Gastrocnemius medialis (tissue), 4 donors: Measurements from ENCODE around the gene NFIC.

Experiments used
- POLR2A ChIP-seq, 2 donors: fragments of 450-650 bp; IDR thresholded peaks; one replicate each; pipeline ENCODE4 v1.6.1; 2017; ENCODE audit warnings: antibody characterized with exemption in 2 of 2, mild to moderate bottlenecking in 2 of 2, moderate library complexity in 2 of 2
- TF ChIP-seq, protein P1 (sequence below), 5 experiments: fragments of 450-650 bp in 3 of 5; fragments of 200-600 bp in 2 of 5; sonication (generic) in 2 of 5; IDR thresholded peaks in 4 of 5; conservative IDR thresholded peaks in 1 of 5; 1 replicate in 4 of 5; 2 replicates in 1 of 5; pipeline ENCODE4 v1.5.1; 2016 to 2019; ENCODE audit warnings: antibody characterized with exemption in 5 of 5, mild to moderate bottlenecking in 3 of 5, moderate library complexity in 3 of 5

DNA sequence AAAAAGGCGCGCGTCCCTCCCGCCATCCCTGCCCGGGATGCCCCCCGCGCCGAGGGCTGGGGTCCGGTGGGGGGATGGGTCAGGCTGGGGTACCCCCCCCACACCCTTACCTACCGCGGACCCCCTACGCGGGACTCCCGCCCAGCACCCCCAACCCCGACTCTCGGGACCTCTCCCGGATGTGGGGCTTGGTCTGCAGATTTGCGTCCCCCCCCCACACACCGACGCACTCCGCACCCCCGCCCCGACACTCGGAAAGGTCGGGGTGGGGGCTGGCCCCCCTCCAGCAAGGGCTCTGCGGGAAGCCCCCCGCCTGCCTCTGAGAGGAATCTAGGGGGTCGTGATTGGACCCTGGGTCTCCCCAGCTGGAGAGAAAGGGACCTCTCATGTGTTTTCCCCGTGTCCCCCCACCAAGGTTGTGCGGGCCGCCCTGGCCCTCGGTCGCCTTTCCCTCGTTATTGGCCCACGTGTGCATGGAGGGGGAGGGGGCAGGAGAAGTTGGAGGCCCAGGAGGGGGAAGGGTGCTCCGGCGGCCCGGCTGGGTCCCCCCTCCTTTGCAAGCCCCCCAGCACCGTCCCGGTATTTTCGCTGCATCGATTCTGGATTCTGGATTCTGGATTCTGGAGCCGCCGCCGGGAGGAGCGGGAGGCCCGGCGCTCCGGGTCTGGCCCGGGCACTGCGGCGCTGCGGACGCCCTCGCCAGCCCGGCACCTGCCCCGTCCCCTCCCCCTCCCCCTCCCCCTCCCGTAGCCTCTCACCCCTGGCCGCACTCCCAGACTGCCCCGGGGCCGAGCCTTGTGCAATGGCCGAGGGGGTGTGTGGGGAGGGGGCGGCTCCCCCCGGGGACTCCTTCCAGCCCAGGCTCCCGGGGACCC is 607 bp downstream of the NFIC start:
- TF ChIP-seq, protein P1, sequence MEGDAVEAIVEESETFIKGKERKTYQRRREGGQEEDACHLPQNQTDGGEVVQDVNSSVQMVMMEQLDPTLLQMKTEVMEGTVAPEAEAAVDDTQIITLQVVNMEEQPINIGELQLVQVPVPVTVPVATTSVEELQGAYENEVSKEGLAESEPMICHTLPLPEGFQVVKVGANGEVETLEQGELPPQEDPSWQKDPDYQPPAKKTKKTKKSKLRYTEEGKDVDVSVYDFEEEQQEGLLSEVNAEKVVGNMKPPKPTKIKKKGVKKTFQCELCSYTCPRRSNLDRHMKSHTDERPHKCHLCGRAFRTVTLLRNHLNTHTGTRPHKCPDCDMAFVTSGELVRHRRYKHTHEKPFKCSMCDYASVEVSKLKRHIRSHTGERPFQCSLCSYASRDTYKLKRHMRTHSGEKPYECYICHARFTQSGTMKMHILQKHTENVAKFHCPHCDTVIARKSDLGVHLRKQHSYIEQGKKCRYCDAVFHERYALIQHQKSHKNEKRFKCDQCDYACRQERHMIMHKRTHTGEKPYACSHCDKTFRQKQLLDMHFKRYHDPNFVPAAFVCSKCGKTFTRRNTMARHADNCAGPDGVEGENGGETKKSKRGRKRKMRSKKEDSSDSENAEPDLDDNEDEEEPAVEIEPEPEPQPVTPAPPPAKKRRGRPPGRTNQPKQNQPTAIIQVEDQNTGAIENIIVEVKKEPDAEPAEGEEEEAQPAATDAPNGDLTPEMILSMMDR (IDR thresholded peaks at IDR 0.05 in 4 of 5, conservative IDR thresholded peaks at IDR 0.05 in 1 of 5), result no peak
- TF ChIP-seq POLR2A (IDR thresholded peaks at IDR 0.05), result peak; percentile 80 to 82
